GM18909 (cell line): ENCODE results near the gene DMD.
"Not testable (repeated sequence)": the region's sequence is repeated elsewhere in the genome, so short reads cannot be mapped to it uniquely, and the experiment has no call there.

ENCODE experiments used
- ATAC-seq: cut with Tn5 transposase; IDR thresholded peaks from one replicate; pipeline ENCODE4 v1.9.1; 2021; ENCODE audit warnings: mild to moderate bottlenecking; ENCODE audit not compliant: unreplicated experiment, poor library complexity

DMD gene

DNA sequence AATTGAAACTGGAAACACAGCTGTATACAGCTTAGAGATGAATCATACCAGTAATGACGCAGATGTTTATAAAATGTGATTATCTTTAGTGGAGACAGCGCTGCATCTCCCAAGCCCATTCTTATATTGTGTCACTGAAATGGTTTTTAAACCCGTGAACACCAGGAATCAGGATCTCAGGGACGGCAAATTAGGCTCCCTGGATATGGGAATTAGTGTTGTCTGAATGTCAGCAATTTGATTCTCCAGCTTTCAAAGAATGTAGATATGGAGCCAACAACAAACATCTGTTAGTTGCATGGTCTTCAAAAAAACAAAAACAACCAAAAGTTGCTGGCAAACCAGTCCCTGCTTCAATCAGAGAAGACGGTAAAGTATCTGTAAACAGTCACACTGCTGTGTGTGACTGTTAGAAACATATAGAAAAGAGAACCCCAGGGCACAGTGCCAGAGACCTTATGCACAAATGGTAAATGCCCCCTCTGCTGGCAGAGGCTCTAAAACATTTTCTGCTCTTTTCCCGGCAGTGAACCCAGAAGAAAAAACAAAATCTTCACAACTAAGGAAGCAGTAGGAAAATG lies 1787.7 kb downstream of the DMD start:
- peak; percentile 57 for ATAC-seq

DNA sequence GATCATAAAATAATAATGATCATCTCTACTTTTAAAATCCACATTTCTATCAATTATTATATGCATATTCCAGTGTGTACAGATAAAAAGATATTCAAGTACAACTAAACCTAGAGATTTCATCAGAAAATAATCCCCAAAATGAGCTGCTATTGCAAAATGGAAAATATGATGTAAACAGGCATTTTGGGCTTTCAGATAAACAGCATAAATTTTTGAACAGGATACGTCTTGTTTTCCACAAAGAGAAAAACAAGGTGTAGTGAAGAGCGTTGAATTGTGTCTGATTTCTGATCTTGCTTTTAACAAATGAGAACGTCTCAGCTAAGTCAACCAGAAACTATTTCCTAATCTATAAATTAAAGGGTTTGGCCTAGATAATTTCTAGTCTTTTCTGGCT lies 1789.9 kb downstream of the DMD start:
- no peak for ATAC-seq

DNA sequence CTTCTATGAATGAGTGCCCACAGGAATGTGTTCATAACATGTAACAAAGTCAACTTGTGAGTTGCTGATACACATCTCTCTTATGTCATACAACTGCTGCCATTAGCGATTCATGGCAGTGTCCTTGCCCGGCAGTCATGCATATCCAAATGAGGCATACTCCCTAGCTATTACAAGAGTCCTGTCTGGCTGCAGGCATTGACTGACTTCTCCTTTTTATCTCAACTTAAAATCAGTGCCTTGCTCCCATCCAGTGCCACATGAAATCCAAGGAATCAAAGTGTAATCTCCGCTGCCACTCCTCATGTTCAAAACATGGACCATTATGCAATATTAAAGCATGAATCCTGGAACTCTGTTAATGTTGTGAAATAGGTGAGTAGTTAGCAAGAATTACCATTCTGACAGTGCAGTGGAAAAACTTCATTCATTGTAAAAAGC lies 1790.6 kb downstream of the DMD start:
- ATAC-seq: peak; percentile 20

DNA sequence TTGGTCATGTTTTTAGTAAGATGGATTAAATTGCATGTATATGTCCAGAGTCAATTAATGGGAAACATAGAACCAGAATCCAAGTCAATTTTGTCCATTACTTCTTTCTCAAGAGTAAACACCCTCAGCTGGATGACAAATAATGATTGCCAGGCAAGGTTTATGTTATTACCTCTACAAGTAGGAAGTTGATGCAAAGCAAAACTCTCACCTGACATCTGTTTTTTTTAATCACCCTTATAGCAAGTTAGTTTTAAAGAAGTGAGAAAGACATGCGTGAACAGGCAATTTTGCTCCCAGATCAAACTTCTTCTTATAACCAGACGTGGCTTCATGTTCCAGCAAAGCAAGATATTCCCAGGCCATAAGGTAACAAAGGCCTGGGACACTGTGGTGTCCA lies 1791.0 kb downstream of the DMD start:
- ATAC-seq: peak; percentile 56

DNA sequence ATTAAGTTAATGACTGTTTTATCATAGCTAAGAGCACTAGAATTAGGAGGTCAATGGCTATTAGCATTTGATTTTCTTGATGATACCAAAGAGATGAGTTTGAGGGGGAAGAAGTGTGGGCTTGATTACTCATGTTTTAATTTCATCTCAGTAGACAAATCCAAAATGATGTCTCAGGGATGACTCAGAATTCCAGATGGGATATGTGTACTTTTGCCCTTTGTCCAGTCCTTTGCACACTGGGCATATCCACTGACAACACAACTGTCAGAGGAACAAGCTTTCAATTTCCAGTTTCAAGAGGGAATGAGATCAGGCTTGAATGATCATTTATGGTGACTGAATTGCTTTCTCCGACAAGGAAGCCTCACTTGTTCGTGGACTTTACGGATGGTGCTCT lies 1814.2 kb downstream of the DMD start:
- ATAC-seq: no peak

DNA sequence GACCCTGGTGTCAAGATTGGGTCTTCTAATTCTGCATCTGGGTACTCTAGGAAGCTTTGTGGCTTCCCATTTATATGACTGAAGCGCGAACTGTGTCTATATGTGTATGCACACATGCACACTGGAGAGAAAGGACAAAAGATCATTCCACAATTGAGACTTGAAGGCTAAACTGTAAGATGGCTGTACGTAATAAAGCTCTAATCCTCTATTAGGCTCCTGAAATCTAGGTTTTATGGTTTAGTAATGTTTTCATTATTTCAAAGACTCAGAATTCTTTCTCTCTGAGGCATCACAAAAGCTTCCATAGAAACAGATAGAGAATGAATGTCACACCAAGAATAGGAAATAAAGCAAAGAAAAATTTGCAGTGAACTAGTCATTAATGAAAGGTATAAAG lies 1818.8 kb downstream of the DMD start:
- no peak for ATAC-seq

DNA sequence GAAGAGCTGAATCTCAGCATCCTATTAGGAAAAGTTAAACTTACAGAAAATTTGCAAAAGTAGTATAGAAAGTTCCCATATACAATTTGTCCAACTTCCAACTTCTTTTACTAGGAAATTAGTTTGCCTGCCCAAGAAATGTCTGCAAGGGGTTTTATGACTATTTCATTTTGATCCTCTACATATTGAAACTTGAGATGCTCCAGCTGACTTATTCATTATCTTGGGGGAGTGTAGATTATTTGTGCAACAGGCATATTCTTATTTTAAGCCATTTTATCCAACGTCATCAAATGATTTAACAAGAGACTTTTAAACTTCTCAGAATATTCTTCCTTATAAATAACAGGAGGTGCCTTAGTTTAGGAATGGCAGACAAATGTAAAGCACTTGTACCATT lies 1822.4 kb downstream of the DMD start:
- no peak for ATAC-seq

DNA sequence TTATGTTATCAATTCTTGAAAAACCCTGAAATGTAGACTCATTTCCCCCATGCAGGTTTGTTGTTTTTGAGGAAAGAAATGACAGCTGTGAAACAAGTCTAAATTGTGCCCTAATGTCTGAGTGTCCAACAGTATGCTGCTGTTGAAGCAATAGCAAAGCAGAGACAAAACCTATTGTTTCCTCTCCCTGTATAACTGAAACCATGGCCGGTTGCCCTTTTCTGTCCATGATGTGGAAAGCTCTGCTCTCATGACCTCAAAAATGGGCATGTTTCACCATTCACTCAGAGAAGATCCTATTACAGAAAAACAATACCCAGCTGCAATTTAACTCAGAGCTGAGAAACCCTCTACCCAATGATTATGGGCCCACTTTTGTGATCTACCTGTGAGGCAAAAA lies 1826.9 kb downstream of the DMD start:
- no peak for ATAC-seq

DNA sequence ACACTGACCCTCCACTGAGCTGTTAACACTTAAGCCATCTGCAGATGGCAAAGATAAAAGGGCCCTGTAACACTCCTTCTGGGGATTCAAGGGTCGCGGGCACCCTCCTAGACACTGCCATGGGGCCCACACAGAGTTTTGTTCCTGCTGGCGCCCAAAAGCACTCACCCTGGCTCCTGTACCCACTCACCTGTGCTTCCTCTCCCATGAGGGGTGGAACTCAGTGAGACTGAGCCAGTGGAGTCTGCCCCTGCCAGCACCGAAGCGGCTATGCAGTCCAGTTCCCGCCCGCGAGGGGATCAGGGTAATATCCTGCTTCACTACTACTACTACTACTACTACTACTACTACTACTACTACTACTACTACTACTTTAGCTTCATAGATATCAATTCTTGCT lies 1827.4 kb downstream of the DMD start:
- no peak for ATAC-seq

DNA sequence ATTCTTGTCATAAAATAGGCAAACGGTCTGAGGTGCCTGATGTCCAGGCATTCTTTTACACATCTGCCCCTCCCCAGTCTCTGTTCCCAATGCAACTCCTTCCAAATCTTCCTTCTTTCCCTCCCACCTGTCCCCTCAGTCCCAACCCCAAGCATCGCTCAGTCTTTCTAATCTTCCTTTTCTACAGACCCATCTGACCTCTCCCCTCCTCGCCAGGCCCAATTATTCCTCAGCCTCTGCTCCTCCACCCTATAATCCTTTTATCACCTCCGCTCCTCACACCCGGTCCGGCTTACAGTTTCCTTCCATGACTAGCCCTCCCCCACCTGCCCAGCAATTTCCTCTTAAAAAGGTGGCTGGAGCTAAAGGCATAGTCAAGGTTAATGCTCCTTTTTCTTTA lies 1832.4 kb downstream of the DMD start:
- ATAC-seq: not testable (repeated sequence)

DNA sequence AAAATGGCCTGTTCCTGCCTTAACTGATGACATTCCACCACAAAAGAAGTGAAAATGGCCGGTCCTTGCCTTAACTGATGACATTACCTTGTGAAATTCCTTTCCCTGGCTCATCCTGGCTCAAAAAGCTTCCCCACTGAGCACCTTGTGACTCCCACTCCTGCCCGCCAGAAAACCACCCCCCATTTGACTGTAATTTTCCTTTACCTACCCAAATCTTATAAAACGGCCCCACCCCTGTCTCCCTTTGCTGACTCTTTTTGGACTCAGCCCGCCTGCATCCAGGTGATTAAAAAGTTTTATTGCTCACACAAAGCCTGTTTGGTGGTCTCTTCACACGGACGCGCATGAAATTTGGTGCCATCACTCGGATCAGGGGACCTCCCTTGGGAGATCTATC lies 1833.5 kb downstream of the DMD start:
- ATAC-seq: not testable (repeated sequence)

DNA sequence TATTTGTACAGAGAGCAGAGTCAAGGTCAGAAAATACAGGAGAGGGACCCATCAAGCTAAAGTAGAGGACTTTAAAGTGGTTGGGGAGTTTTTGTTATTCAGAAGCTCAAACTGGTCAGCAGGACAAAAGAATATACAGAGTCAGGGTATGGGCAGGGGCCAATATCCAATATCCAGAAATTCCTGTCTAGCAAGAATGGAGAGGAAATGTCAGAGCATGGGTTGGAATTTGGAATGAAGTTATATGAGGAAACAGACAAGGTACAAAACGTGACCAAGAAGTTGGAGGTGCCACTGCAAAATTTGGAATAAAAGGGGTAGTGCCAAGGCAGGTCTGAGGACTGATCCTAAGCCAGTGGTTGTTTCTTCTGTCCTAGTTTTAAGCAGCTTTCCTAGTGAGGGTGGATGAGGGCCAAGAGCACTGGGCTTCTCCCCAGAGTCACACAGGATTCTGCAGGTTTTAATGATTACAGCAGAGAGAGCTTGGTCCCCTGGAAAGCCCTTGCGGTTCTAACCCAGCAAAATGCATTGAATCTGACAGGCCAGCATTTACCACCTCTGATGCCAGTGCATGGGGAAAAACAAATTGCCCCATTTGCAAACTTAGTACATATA lies 1834.8 kb downstream of the DMD start:
- ATAC-seq: no peak

DNA sequence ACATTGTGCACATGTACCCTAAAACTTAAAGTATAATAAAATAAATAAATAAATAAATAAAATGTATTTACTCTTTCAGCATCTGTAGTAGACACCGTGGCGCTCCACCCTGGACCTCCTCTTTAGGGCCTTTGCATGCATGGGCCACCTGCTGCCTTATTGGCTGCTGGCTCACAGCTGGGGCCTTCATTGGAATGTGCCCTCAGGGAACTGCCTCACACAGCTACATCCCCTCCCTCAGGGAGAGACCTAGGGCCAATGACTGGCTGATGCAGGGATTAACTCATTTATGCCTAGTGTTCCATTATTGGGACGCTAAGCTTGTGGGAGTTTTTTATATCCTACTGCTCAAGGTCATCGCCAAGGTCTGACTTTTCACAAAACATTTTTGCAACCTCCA lies 1836.6 kb downstream of the DMD start:
- ATAC-seq: no peak

DNA sequence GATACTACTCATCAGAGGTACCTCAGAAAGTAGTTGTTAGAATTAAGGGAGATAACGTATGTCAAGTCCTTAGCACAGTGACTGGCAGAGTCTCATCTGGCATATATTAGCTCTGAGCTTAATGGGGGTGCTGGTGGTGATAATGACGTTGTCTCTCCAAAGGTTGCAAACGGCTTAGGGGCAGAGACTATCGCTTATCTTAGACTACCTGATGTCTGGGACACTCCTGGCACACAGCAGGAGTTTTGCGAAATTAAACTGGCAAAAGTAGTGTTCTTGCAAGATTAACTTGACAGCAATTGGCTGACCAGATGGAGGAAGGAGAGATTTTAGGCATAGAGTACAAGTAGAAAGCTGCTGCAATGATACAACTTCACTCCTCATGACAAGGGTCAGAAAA lies 1839.4 kb downstream of the DMD start:
- ATAC-seq: no peak

DNA sequence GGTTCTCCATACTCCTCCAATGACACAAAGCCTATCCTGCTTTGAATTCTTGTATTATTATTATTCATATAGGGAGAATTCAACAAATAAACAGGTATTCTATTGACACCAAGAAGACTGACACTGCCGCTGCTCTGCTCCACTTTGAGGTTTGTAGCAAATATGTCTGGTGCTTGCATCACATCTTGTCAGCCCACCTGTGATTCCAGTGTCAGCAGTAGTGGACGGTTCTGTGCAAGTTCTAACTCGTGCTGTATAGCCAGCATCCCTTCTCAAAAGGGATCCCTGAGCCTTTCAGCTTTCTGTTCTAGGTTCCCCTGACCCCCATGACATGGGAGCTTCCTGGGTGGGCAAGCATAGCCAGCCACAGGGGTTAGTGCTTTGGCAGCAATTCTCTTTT lies 1843.5 kb downstream of the DMD start:
- ATAC-seq: no peak

DNA sequence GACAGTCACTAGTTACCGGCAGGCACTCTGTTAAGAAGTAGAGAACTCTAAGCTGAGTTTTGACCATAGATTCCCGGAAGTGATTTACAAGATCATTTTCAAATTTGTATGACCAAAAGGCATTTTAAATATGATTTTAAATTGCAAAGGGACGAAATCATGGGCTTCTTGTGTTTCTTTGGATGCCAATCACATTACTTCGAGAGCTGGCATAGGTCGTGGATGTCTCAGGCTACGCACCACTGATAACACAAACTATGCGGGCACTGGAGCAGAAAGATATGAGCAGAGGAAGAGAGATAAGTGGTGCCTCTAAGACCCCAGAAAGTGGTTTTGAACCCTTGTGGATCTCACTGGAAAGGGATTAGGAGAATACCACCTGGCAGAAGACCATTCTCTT lies 1845.3 kb downstream of the DMD start:
- ATAC-seq: no peak

DNA sequence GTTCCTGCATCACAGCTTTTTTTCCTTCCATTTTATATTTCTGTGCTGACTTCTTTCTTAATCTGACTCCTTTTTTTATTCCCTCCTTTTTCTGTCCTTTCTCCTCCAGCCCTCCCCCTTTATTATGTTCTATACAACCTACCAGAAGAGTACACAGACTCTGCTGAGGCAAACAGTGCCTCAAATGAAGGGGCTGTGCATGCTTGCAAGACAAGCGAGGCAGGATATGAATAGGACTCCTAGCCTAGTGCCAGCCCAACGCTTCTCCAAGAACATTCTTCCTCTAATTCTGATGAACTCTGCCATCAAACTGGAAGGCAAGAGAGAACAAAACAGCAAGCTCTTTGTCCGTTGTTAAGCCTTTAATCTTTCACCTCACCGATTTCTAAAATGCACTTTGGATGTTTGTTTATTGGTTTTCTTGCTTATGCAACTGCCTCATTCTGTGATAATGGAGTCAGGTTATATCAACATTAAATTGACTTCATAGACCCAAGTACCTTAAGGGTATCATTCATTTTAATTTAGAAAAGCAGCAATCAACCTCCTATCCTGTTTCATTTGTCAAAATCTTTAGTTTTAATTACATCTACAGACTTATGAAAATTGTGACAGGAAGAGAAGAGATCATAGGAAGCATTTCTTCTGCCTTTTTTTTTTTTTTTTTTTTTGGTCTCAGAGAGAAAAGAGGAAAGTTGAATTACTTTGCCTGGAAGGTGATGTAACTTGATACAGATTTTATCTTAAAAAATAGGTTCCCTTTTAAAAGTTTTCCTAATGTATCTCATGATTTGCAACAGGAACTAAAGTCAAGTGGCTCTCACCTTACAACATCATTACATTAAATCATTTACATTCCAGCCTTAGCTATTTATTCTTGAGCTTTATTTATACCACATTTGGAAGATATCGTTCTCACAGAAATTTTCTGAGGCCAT lies 1854.8 kb downstream of the DMD start:
- ATAC-seq: no peak

DNA sequence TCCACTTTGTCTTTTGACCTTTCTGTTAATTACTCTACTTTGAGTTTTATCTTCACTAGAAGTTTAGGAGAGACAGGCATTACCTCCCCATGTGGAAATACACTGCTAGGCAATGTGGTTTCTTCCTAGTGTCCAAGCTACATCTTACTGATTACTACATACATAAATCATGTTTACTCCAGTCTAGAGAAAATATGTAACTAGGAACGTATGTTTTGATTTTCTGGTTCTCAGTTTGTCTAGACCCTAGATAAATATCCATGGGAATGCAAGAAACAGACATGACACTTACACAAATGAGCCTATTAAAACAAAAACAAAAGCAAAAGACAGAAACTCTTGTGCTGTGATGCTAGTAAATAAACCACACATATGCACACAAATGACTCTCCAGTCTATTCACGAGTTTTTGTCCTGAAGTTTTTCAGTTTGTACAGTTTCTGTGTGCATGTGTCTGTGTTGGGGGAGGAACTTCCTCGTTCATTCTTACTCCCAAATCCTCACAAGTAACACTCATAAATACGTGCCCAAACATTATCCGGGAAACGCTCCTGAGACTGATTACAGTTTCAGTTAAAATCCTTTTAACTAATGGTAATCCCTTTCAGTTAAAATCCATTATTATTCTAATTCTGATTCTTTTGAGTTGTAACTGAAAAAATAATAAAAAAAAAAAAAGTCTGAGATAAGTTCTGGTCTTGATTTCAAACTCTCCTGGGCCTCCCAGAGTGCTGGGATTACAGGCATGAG lies 1856.0 kb downstream of the DMD start:
- ATAC-seq: no peak

DNA sequence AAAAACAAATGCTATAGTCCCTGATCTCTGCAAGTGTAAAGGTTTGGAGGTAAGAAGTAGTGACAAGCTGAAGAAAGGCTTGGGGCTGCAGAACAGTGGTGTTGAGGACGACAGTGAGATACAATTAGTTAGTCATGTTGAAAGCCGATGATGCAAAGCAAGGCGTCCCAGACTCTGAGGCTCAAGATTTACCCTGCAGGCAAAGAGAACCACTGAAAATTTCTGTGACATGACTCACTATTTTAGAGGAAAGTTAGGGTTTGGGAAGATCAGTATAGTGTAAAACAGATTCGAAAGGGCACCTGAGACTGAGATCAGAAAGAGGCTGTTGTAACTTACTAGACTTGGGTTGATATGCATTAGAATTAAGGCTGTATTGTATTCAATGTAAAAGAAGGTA lies 1858.3 kb downstream of the DMD start:
- ATAC-seq: no peak

DNA sequence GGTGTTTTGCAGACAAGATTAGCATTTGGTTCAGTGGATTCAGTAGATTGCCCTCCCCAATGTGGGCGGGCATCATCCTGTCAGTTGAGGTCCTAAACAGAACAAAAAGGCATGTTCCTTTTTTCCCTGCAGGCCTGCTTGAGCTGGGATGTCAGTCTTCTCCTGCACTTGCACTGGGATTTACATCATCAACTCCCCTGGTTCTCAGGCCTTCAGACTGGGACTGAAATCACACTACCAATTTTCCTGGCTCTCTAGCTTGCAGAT lies 1860.6 kb downstream of the DMD start:
- no peak for ATAC-seq

DNA sequence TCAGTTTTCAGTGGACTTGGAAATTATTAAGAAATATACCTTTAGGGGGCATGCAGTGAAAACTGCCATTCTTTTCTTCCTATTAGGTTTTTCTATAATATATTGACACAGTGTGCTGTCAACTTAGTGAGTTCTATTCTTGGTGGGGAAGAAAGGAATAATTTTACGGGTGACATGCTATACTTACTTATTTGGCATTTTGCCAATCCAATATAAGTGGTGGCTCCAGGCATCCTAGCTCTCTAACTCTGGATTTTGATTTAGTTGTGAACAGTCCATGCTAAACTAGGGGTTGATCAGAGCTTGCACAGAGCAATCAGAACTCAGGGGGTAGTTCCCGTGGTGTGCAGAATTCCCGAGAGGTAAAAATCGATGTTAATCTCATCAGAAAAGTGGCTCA lies 1861.8 kb downstream of the DMD start:
- ATAC-seq: no peak
